HG03135 (cell line): ENCODE measurements around the gene NKG7.

Experiments
- ATAC-seq: cut with Tn5 transposase; IDR thresholded peaks from one replicate; pipeline ENCODE4 v1.9.1; 2021; ENCODE audit warnings: mild to moderate bottlenecking, moderate library complexity; ENCODE audit not compliant: unreplicated experiment

The NKG7 gene

DNA sequence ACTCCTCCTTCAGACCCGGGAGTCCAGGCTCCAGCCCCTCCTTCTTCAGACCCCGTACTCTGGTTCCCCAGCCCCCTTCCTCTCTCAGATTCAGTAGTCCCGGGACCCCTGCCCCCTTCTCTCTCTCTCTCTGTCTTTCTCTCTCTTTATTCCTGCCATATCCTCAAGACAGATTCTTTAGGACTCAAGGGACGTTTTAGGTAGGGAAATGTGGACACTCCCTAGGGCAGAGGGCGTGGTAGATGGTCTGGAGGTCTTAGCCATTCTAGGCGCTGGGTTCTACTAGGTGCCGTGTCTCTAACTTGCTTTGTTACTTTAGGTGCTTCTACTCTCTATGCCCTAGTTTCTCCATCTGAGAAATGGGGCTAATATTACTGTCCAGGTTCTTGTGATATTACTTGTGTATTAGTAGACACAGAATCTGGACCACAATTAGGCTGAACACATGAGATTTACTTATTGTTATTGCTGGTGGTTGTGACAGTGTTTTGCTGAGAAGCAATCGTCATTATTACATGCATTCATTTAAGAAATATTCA is 18.7 kb upstream of the NKG7 start:
- no peak for ATAC-seq

- ATAC-seq, result no peak
Observed at GRCh38 chr19:51389143-51389542, 16.7 kb upstream of the NKG7 start.

GRCh38 chr19:51387924-51388389 is 15.5 kb upstream of the NKG7 start, which contains the start of gene LIM2:
TSS of gene LIM2 (minus strand) at chr19:51387974. CDS start at chr19:51387443, 531 bp downstream.
- no peak for ATAC-seq

GRCh38 chr19:51386882-51387520 is 14.5 kb upstream of the NKG7 start:
- ATAC-seq, result no peak

GRCh38 chr19:51382004-51382403 is 9.6 kb upstream of the NKG7 start:
- ATAC-seq, result no peak

DNA sequence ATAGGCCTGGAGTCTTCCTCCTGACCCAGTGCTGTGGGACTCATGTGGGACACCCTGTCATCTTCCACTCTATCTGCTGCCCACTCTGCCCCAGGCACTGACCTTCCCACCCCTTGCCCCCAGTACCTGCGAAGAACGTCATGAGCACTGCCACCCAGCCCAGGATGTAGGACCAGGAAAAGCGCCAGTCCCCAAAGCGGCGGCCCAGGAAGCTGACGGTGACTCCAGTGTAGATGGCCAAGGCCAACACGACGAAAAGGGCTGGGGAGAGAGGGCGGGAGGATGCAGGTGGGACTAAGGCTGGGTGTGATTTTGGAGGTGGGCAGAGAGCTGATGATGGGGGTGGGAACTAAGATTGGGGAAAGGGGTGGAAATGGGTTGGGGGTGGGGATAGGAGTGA is 7.9 kb upstream of the NKG7 start:
- no peak for ATAC-seq

GRCh38 chr19:51377422-51377821 is 5.0 kb upstream of the NKG7 start:
- no peak for ATAC-seq

DNA sequence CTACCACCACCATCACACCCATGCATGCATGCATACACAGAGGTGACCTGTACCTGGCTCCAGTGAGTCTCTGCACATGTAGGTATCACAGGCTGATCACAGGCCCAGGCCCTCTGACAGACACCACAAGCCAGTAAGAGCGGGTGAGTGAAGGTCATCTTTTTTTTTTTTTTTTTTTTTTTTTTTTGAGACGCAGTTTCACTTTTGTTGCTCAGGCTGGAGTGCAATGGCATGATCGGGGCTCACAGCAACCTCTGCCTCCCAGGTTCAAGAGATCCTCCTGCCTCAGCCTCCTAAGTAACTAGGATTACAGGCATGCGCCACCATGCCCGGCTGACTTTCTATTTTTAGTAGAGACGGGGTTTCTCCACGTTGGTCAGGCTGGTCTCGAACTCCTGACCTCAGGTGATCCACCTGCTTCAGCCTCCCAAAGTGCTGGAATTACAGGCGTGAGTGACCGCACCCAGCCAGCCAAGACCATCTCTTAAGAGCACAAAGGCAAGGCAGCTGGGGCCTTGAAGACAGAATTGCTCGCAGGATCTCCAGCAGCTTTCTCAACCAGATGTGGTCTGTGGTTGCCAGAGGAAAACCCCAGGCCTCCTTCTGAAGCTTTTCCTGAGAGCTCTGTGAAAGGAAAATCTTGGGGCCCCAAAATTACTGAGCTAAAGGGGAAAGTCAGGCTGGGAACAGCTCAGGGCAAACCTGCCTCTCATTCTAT is 3.2 kb upstream of the NKG7 start:
- no peak for ATAC-seq

DNA sequence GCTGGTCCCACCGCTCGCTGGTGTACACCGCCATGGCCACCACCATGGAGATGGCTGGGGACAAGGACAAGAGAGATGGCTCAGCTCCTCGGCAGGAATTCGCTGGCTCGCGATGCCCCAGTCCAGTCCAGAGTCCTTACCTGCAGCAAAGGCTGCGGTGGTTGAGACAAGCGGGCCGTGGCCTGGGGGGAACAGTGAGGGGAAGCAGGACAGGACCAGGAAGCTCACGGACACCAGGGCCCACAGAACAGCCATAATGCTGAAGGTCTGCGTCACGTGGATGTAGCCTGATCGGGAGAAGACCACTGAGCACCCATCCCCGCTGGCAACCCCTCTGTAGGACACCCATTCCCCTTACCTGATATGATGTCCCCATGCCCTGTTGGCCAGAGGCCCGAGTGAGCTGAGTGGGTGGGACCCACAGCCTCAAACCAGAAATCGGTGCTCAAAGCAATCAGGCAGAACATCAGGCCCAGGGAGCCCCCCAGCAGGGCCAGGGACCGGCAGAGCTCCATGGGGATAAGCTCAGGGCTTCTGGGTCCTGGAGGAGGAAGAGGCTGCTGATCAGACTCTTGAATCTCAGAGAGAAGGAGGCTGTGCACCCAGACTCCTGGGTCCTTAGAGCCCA is 319 bp downstream of the NKG7 start:
- ATAC-seq, result no peak

GRCh38 chr19:51371186-51371690 is 1.2 kb downstream of the NKG7 start:
- ATAC-seq, result no peak

- no peak for ATAC-seq
Observed at GRCh38 chr19:51370230-51370629, 2.2 kb downstream of the NKG7 start.

- ATAC-seq, result no peak
Observed at GRCh38 chr19:51368366-51369282, 3.8 kb downstream of the NKG7 start, which contains the start of gene CLDND2. TSS of gene CLDND2 (minus strand) at chr19:51369003. CDS start at chr19:51368577, 426 bp downstream.

- peak; percentile 76 for ATAC-seq
Observed at GRCh38 chr19:51367565-51368365, 4.7 kb downstream of the NKG7 start.

GRCh38 chr19:51367255-51367564 is 5.2 kb downstream of the NKG7 start:
- no peak for ATAC-seq

DNA sequence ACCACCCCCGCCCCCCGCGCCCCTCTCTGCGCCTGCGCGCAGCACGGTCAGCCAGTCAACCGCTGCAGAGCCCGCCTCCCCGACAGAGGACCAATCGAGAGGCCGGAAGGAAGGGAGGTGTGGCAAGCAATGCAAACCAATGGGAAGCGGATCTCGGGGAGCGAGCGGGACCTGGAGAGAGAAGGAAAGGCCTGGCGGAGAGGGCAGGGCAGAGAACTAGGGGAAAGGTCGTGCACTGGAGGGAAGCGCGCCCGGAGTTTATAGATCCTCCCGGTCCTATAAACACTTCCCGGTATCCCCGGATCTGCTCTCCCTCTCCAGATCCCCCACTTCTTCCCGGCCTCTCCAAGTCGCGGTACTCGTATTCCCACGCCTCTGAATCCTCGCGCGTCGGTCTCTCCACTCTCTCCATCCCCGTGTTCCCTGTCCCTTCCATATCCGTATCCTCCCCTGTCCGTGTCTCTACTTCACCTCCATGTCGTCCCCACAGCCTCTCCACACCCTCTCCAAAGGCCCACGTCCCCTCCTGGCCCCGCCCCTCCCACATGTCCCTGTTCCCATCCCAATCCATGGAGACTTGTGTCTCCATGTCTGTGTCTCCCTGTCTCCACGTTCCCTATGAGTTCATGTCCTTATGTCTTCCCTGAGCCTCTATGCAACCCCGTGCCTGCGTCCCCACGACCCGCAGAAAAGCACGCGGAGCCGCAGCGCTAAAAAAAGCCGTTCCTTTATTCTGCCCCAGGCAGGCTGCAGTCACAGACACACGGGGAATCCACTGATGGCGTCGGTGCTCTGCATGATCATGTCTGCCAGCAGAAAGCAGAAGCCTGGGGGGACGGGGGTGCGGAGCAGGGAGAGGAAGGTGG is 5.8 kb downstream of the NKG7 start:
- ATAC-seq, result peak; percentile 36

GRCh38 chr19:51365965-51366388 is 6.5 kb downstream of the NKG7 start, which contains the start of gene ETFB:
TSS of gene ETFB (minus strand) at chr19:51366388. CDS start at chr19:51366326, 62 bp downstream.
- ATAC-seq, result no peak

- ATAC-seq, result no peak
Observed at GRCh38 chr19:51365211-51365964, 7.1 kb downstream of the NKG7 start.
